Neutrophil (primary cell): ENCODE data around the gene HMGCL.
"Not testable (repeated sequence)": the region's sequence is repeated elsewhere in the genome, so short reads cannot be mapped to it uniquely, and the experiment has no call there.

Experiments used
- H3K27ac ChIP-seq: fragments of 200-600 bp; sonication (generic); 2 replicates; pipeline ENCODE4 v1.5.1; 2016; ENCODE audit warnings: mild to moderate bottlenecking, moderate library complexity
- H3K27me3 ChIP-seq: fragments of 200-600 bp; sonication (generic); 2 replicates; pipeline ENCODE4 v1.6.0; 2016; ENCODE audit warnings: mild to moderate bottlenecking
- H3K36me3 ChIP-seq: fragments of 200-600 bp; sonication (generic); 2 replicates; pipeline ENCODE4 v1.5.1; 2017
- H3K4me1 ChIP-seq, 2 experiments: fragments of 200-600 bp in 1 of 2; sonication (generic) in 1 of 2; 1 replicate in 1 of 2; 2 replicates in 1 of 2; pipeline versions ENCODE4 v1.5.1 to v1.6.1; 2013 to 2016; ENCODE audit warnings: low read depth in 1 of 2, low read length in 1 of 2, mild to moderate bottlenecking in 1 of 2, moderate library complexity in 1 of 2; ENCODE audit not compliant: control insufficient read depth in 1 of 2, insufficient read depth in 1 of 2
- H3K4me3 ChIP-seq, 2 experiments: fragments of 200-600 bp in 1 of 2; sonication (generic) in 1 of 2; 1 replicate in 1 of 2; 2 replicates in 1 of 2; pipeline ENCODE4 v1.5.1; 2013 to 2016; ENCODE audit warnings: low read depth in 1 of 2, low read length in 1 of 2, mild to moderate bottlenecking in 1 of 2, moderate library complexity in 1 of 2
- H3K9me3 ChIP-seq: fragments of 200-600 bp; sonication (generic); 2 replicates; pipeline ENCODE4 v1.5.1; 2016
- TF ChIP-seq, protein P1 (sequence below): fragments of 200-600 bp; sonication (generic); IDR thresholded peaks from 2 replicates; pipeline ENCODE4 v1.5.1; 2016; ENCODE audit warnings: antibody characterized with exemption

HMGCL gene

DNA sequence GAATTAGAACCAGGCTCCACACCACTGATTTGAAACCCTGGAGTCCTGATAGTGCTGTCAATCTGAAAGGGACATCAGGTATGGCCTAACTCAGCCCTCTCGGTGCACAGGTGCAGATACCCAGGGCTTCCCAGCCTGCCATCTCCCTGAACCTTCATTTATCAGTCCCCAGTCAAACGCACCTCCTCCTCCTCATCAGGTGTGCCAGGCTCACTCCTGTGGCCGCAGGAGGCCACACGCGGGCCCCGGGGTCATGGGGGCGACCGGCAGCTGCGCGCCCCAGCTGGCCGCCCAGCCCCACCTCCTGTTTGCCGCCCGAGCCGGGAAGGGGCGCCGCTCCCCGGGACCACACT is 42.3 kb upstream of the HMGCL start:
- Histone ChIP-seq H3K36me3 (peaks cover 13% of the 10 kb centered on the region), H3K9me3 (no peaks in the 10 kb centered on the region), H3K27me3 (peaks cover 4% of the 10 kb centered on the region), H3K27ac (peak overlapping the region; percentile 84), H3K4me3 (peak overlapping the region; percentile 88), H3K4me1 (peaks cover 32 to 33% of the 10 kb centered on the region in 2 experiments)
- TF ChIP-seq, protein P1, sequence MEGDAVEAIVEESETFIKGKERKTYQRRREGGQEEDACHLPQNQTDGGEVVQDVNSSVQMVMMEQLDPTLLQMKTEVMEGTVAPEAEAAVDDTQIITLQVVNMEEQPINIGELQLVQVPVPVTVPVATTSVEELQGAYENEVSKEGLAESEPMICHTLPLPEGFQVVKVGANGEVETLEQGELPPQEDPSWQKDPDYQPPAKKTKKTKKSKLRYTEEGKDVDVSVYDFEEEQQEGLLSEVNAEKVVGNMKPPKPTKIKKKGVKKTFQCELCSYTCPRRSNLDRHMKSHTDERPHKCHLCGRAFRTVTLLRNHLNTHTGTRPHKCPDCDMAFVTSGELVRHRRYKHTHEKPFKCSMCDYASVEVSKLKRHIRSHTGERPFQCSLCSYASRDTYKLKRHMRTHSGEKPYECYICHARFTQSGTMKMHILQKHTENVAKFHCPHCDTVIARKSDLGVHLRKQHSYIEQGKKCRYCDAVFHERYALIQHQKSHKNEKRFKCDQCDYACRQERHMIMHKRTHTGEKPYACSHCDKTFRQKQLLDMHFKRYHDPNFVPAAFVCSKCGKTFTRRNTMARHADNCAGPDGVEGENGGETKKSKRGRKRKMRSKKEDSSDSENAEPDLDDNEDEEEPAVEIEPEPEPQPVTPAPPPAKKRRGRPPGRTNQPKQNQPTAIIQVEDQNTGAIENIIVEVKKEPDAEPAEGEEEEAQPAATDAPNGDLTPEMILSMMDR: no peak

DNA sequence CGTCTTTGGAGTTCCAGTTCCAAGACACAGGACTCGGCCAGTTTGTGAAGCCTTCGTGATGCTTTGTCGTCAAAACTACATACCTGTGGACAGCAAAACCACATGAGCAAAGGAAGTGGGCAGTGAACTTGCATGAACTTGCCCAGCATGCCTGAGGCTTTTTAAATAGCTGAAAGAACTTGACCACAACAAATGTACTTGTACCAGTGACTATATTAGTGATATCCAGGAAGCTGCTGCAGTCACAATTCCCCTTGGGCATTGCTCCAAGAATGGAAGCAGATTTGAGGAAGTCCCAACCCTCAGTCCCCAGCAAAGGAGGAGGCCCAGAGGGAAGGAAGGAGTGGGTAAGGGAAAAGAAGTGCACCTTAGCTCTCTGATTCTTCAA is 40.3 kb upstream of the HMGCL start:
- TF ChIP-seq, protein P1: no peak
- Histone ChIP-seq H3K9me3 (no peaks in the 10 kb centered on the region), H3K27me3 (peaks cover 4% of the 10 kb centered on the region), H3K4me3 (no peak overlapping the region), H3K4me1 (peaks cover 32 to 33% of the 10 kb centered on the region in 2 experiments), H3K27ac (no peak overlapping the region), H3K36me3 (peaks cover 25% of the 10 kb centered on the region)

DNA sequence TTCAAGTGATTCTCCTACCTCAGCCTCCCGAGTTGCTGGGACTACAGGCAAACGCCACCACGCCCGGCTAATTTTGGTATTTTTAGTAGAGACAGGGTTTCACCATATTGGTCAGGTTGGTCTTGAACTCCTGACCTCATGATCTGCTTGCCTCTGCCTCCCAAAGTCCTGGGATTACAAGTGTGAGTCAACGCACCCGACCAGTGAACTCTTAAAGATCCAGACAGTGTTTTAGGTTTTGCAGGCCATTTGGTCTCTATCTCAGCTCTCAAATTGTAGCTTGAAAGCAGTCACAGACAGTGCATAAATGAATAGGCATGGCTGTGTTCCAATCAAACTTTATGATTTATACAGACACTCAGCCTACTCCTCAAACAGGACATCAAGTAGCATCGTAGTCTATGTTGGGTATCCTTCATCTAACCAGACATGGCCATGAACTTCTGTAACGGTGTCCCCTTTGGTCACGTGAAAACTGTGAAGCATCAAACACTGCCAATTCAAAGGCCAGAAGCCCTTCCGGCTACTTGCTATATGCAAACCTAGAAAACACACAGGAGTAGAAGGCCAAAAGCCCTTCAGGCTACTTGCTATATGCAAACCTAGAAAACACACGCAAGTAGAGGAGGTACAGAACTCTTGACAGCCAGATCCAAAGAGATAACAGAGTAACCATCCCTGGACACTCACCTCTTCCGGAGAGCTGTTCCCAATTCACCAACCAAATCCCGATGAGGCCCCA is 39.7 kb upstream of the HMGCL start:
- Histone ChIP-seq H3K27me3 (peaks cover 4% of the 10 kb centered on the region), H3K27ac (no peak overlapping the region), H3K4me3 (no peak overlapping the region), H3K36me3 (peaks cover 27% of the 10 kb centered on the region), H3K4me1 (peaks cover 28 to 32% of the 10 kb centered on the region in 2 experiments), H3K9me3 (no peaks in the 10 kb centered on the region)
- TF ChIP-seq, protein P1: no peak

DNA sequence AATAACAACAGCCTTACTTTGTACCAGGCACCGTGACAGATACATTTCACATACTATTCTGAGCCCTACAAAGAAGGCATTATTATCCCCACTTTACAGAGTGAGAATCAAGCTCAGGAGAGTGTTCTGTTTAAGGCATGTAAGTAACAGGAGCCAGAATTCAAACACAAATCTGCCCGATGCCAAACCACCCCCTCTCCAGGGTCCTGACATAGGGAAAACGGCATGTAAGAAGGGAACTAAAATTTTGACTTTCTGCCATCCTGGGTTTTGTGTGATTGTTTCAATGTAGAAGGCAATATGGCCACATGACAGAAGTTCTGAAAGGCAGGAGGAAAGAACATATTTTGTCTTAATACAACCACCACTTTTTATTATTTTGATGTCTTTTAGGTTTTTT is 37.4 kb upstream of the HMGCL start:
- Histone ChIP-seq H3K9me3 (no peaks in the 10 kb centered on the region), H3K36me3 (peaks cover 48% of the 10 kb centered on the region), H3K4me3 (no peak overlapping the region), H3K27ac (no peak overlapping the region), H3K27me3 (peaks cover 4% of the 10 kb centered on the region), H3K4me1 (peaks cover 9 to 14% of the 10 kb centered on the region in 2 experiments)
- TF ChIP-seq, protein P1: no peak

DNA sequence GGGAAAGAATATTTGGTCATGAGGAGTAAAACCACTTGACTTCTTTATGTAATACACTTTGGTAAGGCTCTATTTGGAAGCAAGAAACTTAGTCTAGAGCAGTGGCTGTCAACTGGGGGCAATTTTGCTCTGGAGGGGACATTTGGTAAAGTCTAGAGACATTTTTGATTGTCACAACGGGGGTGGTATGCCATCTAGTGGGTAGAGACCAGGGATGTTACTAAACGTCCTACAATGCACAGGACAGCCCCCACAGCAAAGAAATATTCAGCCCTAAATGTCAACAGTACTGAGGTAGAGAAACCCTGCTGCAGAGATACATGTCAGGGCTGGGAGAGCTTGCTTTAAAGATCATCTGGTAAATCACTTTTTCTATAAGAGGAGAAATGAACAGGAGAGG is 29.3 kb upstream of the HMGCL start:
- Histone ChIP-seq H3K27me3 (no peaks in the 10 kb centered on the region), H3K27ac (no peak overlapping the region), H3K9me3 (no peaks in the 10 kb centered on the region), H3K36me3 (peaks cover 43% of the 10 kb centered on the region), H3K4me3 (no peak overlapping the region), H3K4me1 (no peaks in the 10 kb centered on the region)
- TF ChIP-seq, protein P1: no peak

DNA sequence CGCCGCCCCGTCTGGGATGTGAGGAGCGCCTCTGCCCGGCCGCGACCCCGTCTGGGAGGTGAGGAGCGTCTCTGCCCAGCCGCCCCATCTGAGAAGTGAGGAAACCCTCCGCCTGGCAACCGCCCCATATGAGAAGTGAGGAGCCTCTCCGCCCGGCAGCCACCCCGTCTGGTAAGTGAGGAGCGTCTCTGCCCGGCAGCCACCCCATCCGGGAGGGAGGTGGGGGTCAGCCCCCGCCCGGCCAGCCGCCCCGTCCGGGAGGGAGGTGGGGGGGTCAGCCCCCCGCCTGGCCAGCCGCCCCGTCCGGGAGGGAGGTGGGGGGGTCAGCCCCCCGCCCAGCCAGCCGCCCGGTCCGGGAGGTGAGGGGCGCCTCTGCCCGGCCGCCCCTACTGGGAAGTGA is 27.9 kb upstream of the HMGCL start:
- peaks cover 35% of the 10 kb centered on the region for H3K36me3 ChIP-seq
- H3K9me3 ChIP-seq, H3K4me1 ChIP-seq, H3K27ac ChIP-seq, H3K4me3 ChIP-seq, H3K27me3 ChIP-seq: not testable (repeated sequence)

DNA sequence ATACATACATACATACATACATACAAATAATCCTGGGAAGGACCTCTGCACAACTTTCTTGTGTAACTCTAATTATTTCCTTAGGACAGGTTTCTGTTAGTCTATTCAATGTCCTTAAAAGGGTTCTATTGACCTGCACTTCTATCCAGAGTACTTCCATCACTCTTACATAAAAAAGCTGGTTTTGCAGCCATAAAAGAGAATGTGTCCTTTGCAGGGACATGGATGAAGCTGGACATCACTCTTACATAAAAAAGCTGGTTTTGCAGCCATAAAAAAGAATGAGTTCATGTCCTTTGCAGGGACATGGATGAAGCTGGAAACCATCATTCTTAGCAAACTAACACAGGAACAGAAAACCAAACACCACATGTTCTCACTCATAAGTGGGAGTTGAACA is 26.2 kb upstream of the HMGCL start:
- H3K9me3 ChIP-seq, H3K27ac ChIP-seq, H3K4me3 ChIP-seq, H3K4me1 ChIP-seq, H3K27me3 ChIP-seq: not testable (repeated sequence)
- H3K36me3 ChIP-seq: peaks cover 29% of the 10 kb centered on the region
